Measurements from ENCODE around the gene ZNF134.

The ZNF134 gene

GRCh38 chr19:57613941-57614743 lies at the start of gene ZNF134:
ZNF134 (plus strand) TSS chr19:57614242; CDS start chr19:57619469, 5,227 bp downstream.
- DNase-seq (peak; percentile 89), ATAC-seq (replicated peaks) (peak; percentile 100)
- no peaks in the 10 kb centered on the region for H3K27me3 Mint-ChIP-seq
- peak within 1 kb of the TSS; percentile 86 to 96 for H3K4me3 Mint-ChIP-seq
- H3K27ac Mint-ChIP-seq = peak within 1 kb of the TSS; percentile 95
- peaks cover 33 to 38% of the 10 kb centered on the region in 2 donors for H3K4me1 Mint-ChIP-seq
- H3K9me3 Mint-ChIP-seq = peaks cover 34 to 36% of the 10 kb centered on the region in 2 donors
- H3K36me3 Mint-ChIP-seq = peaks cover 50 to 53% of the 10 kb centered on the region in 2 donors

- H3K4me1 Mint-ChIP-seq = no peaks in the 10 kb centered on the region
- no peaks in the 10 kb centered on the region for H3K27me3 Mint-ChIP-seq
- H3K27ac Mint-ChIP-seq = no peak overlapping the region
- ATAC-seq (replicated peaks) (no peak), DNase-seq (no peak)
- H3K9me3 Mint-ChIP-seq = peaks cover 42 to 44% of the 10 kb centered on the region in 2 donors
- no peak overlapping the region for H3K4me3 Mint-ChIP-seq
- H3K36me3 Mint-ChIP-seq = peaks cover 27 to 47% of the 10 kb centered on the region in 2 donors
Observed at GRCh38 chr19:57566396-57567265, 47.4 kb upstream of the ZNF134 start.

DNA sequence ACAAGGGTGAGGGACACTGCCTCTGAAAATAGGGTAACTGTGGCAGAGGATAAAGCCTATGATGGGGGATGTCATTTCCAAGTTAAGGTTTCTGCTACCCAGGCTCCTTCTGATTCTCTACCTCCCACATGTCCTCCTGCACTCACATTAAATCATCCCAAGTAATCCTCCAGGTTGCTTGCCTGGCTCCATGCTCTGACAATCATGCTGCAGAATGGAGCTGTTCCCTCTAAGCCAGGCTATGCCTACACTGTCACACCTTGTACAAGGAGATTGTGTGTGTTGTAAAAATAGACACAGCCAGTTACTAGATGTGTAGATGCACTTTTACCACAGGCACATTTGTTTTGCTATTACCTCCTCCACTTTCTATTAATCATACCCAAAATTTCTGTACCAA lies 43.3 kb upstream of the ZNF134 start:
- H3K27ac Mint-ChIP-seq = no peak overlapping the region
- peaks cover 6 to 7% of the 10 kb centered on the region in 2 donors for H3K4me1 Mint-ChIP-seq
- ATAC-seq (replicated peaks) = no peak
- H3K36me3 Mint-ChIP-seq = peaks cover 60 to 80% of the 10 kb centered on the region in 2 donors
- peaks cover 41 to 43% of the 10 kb centered on the region in 2 donors for H3K9me3 Mint-ChIP-seq
- H3K27me3 Mint-ChIP-seq = no peaks in the 10 kb centered on the region
- no peak for DNase-seq
- no peak overlapping the region for H3K4me3 Mint-ChIP-seq

DNA sequence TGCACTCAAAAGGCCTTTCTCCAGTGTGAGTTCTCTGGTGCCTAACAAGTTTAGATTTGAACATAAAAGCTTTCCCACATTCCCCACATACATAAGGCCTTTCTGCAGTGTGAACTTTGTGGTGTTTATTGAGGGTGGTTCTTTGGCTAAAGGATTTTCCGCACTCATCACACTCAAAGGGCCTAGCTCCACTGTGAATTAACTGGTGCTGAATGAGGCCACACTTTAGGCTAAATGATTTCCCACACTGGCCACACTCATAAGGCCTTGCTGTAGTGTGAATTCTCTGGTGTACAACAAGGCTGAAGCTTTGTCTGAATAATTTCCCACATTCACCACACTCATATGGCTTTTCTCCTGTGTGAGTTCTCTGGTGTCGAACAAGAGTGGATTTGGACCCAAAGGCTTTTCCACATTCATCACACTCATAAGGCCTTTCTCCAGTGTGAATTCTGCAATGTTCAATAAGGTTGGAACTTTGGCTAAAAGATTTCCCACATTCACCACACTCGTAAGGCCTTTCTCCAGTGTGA lies 41.6 kb upstream of the ZNF134 start:
- no peak overlapping the region for H3K27ac Mint-ChIP-seq
- ATAC-seq (replicated peaks) = no peak
- no peak for DNase-seq
- H3K4me3 Mint-ChIP-seq = no peak overlapping the region
- peaks cover 17 to 21% of the 10 kb centered on the region in 2 donors for H3K4me1 Mint-ChIP-seq
- H3K27me3 Mint-ChIP-seq = no peaks in the 10 kb centered on the region
- H3K9me3 Mint-ChIP-seq = peaks cover 46 to 50% of the 10 kb centered on the region in 2 donors
- peaks cover 73 to 83% of the 10 kb centered on the region in 2 donors for H3K36me3 Mint-ChIP-seq

- DNase-seq = no peak
- H3K9me3 Mint-ChIP-seq = peaks cover 29 to 33% of the 10 kb centered on the region in 2 donors
- no peak for ATAC-seq (replicated peaks)
- no peak overlapping the region for H3K27ac Mint-ChIP-seq
- no peak overlapping the region for H3K4me3 Mint-ChIP-seq
- H3K36me3 Mint-ChIP-seq = peaks cover 62 to 63% of the 10 kb centered on the region in 2 donors
- peaks cover 23 to 30% of the 10 kb centered on the region in 2 donors for H3K4me1 Mint-ChIP-seq
- H3K27me3 Mint-ChIP-seq = no peaks in the 10 kb centered on the region
Observed at GRCh38 chr19:57576661-57577060, 37.4 kb upstream of the ZNF134 start.

DNA sequence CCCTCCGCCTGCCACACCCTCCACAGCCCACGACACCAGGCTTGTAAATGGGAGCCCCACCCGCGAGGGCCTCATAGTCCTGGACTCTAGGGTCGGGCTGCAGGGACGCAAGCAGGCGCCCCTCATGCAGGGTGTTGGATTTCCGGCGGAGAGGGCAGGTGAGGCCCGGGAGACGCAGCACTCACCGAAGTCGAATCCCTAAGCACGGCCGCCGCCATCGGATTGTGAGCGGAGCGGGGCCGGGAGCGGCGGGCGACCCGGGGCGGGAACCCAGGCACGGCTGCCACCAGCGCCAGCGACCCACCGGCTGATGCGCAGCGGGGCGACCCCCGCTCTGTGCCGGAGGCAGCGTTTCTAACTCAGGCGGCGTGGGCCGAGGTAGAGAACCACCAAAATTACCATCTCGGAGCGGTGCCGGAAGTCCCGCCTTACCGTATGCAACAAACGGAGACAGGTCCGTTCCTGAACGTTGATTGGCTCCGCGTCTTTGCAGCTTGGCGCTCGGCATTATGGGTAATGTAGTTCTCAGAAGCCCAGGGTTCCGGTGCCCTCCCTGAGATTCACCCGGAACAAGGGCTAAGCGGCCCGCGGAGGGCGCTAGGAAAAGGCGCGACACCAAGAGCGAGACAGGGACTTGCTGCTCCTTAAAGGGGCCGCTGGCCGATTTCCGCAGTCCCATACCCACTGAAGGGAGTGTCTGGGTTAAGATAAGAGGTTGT lies 35.4 kb upstream of the ZNF134 start, which contains the start of gene ZNF416:
Gene ZNF416 (minus strand): TSS at position 425 of the 719 bp plus-strand sequence. CDS start 207 bp downstream, at position 218.
- peak; percentile 97 for DNase-seq
- Mint-ChIP-seq H3K4me1 (peaks cover 26 to 39% of the 10 kb centered on the region in 2 donors), H3K9me3 (peaks cover 30 to 33% of the 10 kb centered on the region in 2 donors), H3K4me3 (peak within 1 kb of the TSS; percentile 88 to 92), H3K36me3 (peaks cover 46 to 48% of the 10 kb centered on the region in 2 donors), H3K27me3 (no peaks in the 10 kb centered on the region), H3K27ac (peak within 1 kb of the TSS; percentile 84)
- ATAC-seq (replicated peaks) = peak; percentile 92 to 94

GRCh38 chr19:57583104-57583520 lies 30.9 kb upstream of the ZNF134 start:
- Mint-ChIP-seq H3K36me3 (peaks cover 35 to 43% of the 10 kb centered on the region in 2 donors), H3K9me3 (peaks cover 21 to 23% of the 10 kb centered on the region in 2 donors), H3K4me3 (peak overlapping the region; percentile 87 to 98), H3K4me1 (peaks cover 17 to 34% of the 10 kb centered on the region in 2 donors), H3K27ac (peak overlapping the region; percentile 99), H3K27me3 (no peaks in the 10 kb centered on the region)
- ATAC-seq (replicated peaks) (no peak), DNase-seq (no peak)

- no peaks in the 10 kb centered on the region for H3K27me3 Mint-ChIP-seq
- peak; percentile 92 for DNase-seq
- ATAC-seq (replicated peaks) = peak; percentile 91 to 94
- H3K4me3 Mint-ChIP-seq = peak within 1 kb of the TSS; percentile 87 to 98
- H3K4me1 Mint-ChIP-seq = peaks cover 17 to 32% of the 10 kb centered on the region in 2 donors
- H3K9me3 Mint-ChIP-seq = peaks cover 26% of the 10 kb centered on the region in 2 donors
- H3K27ac Mint-ChIP-seq = peak within 1 kb of the TSS; percentile 99
- peaks cover 42 to 49% of the 10 kb centered on the region in 2 donors for H3K36me3 Mint-ChIP-seq
Observed at GRCh38 chr19:57583521-57584416, 30.3 kb upstream of the ZNF134 start, which contains the start of gene ZIK1. ZIK1 (plus strand) TSS chr19:57584145; CDS start chr19:57584357, 212 bp downstream.

GRCh38 chr19:57587529-57587928 lies 26.5 kb upstream of the ZNF134 start:
- H3K9me3 Mint-ChIP-seq = peaks cover 39 to 40% of the 10 kb centered on the region in 2 donors
- ATAC-seq (replicated peaks) = no peak
- no peak for DNase-seq
- H3K27ac Mint-ChIP-seq = no peak overlapping the region
- peaks cover 17 to 36% of the 10 kb centered on the region in 2 donors for H3K4me1 Mint-ChIP-seq
- peaks cover 76 to 83% of the 10 kb centered on the region in 2 donors for H3K36me3 Mint-ChIP-seq
- H3K4me3 Mint-ChIP-seq = no peak overlapping the region
- H3K27me3 Mint-ChIP-seq = no peaks in the 10 kb centered on the region

DNA sequence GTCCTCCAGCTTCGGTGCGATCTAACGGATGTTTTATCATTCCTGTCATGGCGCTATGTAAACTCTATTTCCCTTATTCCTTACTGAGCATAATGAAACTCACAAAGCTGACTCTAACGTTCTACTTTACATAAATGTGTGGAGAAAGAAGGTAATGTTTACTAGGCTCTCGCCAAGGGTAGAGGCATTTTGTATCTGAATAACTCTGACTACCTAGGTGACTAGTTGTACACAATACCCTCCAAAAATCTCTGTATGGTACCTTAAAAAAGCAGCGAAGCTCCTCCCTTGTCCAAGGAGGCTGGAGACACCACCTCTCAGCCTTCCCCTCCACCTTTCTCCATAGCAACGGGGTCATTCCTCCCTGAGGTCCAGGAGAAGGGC lies 14.7 kb upstream of the ZNF134 start:
- peaks cover 9 to 22% of the 10 kb centered on the region in 2 donors for H3K9me3 Mint-ChIP-seq
- ATAC-seq (replicated peaks) = peak; percentile 33 to 41
- peaks cover 18 to 32% of the 10 kb centered on the region in 2 donors for H3K4me1 Mint-ChIP-seq
- DNase-seq = no peak
- peak overlapping the region; percentile 87 to 88 for H3K4me3 Mint-ChIP-seq
- no peaks in the 10 kb centered on the region for H3K27me3 Mint-ChIP-seq
- H3K36me3 Mint-ChIP-seq = peaks cover 31 to 32% of the 10 kb centered on the region in 2 donors
- H3K27ac Mint-ChIP-seq = peak overlapping the region; percentile 84

- Mint-ChIP-seq H3K27me3 (no peaks in the 10 kb centered on the region), H3K4me1 (peaks cover 18 to 32% of the 10 kb centered on the region in 2 donors), H3K4me3 (peak within 1 kb of the TSS; percentile 87 to 88), H3K27ac (peak within 1 kb of the TSS; percentile 84), H3K9me3 (peaks cover 9 to 22% of the 10 kb centered on the region in 2 donors), H3K36me3 (peaks cover 36 to 37% of the 10 kb centered on the region in 2 donors)
- ATAC-seq (replicated peaks) (peak; percentile 99 to 100), DNase-seq (peak; percentile 87)
Observed at GRCh38 chr19:57599761-57600383, 14.2 kb upstream of the ZNF134 start, which contains the start of gene ZNF530. ZNF530 (plus strand) TSS chr19:57599885; CDS start chr19:57604346, 4,461 bp downstream.

GRCh38 chr19:57606931-57607330 lies 7.1 kb upstream of the ZNF134 start:
- H3K9me3 Mint-ChIP-seq = peaks cover 8 to 13% of the 10 kb centered on the region in 2 donors
- DNase-seq = no peak
- H3K27me3 Mint-ChIP-seq = no peaks in the 10 kb centered on the region
- H3K27ac Mint-ChIP-seq = no peak overlapping the region
- peaks cover 50 to 64% of the 10 kb centered on the region in 2 donors for H3K36me3 Mint-ChIP-seq
- peaks cover 4 to 6% of the 10 kb centered on the region in 2 donors for H3K4me1 Mint-ChIP-seq
- no peak overlapping the region for H3K4me3 Mint-ChIP-seq
- ATAC-seq (replicated peaks) = no peak
